ENCODE results near the gene EXOC3L1.

The EXOC3L1 gene

GRCh38 chr16:67146523-67147357 is 43.2 kb downstream of the EXOC3L1 start:
- DNase-seq = no peak

DNA sequence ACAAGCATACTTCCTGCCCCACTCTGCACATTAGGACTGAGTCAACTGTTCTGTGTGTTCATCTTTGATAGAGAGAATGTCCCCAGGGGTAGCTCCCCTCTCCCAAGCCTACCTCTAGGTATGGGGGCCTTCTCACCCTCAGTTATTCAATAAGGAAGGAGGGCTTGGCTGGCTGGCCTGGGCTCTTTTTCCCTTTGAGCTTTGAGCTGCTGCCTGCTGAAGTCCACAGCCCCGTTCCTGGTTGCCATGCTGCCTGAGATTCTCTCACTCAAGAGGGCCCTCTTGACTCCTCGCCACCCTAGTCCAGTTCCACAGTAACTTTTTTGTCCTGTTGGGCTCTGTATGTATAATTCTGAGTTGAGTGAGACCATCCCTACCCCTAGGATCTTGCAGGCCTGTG is 44.2 kb downstream of the EXOC3L1 start:
- DNase-seq = no peak

- no peak for DNase-seq
Measured at GRCh38 chr16:67144943-67145342, 45.0 kb downstream of the EXOC3L1 start.

DNA sequence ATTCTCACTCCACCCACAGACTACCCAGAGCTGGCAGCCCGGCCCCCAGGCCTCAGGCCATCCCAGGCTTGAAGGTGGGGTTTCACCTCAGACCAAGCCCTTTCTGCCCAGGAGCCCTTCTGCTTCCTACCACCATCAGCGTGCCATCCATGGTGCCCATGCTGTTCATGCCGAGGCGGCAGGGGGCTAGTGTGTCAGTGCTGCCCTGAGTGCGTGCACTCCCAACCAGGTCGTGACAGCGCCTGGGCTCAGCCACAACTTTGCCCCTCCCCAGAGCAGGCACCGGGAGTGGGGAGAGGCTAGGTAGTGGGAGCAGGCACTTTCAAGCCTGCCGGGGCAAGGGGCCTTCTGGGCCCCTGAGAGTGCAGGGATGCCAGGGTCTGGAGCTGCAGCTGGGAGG is 47.6 kb downstream of the EXOC3L1 start:
- no peak for DNase-seq

- no peak for DNase-seq
Measured at GRCh38 chr16:67141391-67141790, 48.5 kb downstream of the EXOC3L1 start.

DNA sequence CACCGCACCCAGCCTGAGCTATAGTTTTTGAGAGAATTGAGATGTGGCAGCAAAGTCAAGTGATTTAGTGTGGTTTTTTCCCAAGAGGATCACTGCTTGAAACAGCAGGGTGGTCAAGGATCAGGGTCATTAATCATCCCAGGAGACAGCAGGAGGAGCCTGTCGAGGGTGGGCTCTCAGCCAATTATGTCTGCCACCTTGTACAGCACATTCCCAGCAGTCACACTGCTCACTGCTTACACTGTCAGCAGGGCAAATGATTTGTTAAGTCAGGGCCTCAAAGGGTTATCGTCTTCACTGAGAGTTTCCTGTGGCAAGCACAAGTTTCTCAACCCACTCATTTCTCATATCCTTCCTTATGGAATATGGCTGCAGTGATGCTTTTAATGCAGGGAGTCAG is 52.3 kb downstream of the EXOC3L1 start:
- DNase-seq = no peak
